ENCODE results near the gene AXL.

DNA sequence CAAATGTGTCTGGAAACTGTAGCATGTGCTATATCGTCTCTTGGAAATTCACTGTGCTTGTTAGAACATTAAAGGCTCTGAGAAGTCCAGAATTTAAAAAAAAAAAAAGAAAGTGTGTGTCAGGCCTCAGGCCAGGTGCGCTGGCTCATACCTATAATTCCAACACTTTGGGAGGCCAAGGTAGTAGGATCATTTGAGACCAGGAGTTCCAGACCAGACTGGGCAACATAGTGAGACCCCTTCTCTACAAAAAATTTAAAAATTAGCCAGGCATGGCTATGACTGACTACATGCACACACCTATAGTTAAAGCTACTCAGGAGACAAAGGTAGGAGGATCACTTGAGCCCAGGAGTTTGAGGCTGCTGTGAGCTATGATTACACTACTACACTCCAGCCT, 50.0 kb downstream of the AXL start:
- TF ChIP-seq, protein P1, sequence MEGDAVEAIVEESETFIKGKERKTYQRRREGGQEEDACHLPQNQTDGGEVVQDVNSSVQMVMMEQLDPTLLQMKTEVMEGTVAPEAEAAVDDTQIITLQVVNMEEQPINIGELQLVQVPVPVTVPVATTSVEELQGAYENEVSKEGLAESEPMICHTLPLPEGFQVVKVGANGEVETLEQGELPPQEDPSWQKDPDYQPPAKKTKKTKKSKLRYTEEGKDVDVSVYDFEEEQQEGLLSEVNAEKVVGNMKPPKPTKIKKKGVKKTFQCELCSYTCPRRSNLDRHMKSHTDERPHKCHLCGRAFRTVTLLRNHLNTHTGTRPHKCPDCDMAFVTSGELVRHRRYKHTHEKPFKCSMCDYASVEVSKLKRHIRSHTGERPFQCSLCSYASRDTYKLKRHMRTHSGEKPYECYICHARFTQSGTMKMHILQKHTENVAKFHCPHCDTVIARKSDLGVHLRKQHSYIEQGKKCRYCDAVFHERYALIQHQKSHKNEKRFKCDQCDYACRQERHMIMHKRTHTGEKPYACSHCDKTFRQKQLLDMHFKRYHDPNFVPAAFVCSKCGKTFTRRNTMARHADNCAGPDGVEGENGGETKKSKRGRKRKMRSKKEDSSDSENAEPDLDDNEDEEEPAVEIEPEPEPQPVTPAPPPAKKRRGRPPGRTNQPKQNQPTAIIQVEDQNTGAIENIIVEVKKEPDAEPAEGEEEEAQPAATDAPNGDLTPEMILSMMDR (IDR thresholded peaks at IDR 0.05; ENCODE audit: low read depth, low read length) = no peak
- TF ChIP-seq EZH2phosphoT487 (IDR thresholded peaks at IDR 0.05; ENCODE audit: low read depth) = no peak

All from OCI-LY3 (cell line).